Measurements from ENCODE around the gene GCNT4.

GRCh38 chr5:75078027-75078426, 25.7 kb upstream of the GCNT4 start:
- TF ChIP-seq CTCF (IDR thresholded peaks at IDR 0.05; ENCODE audit: low read length) (no peak), EZH2 (IDR thresholded peaks at IDR 0.05; ENCODE audit: borderline replicate concordance, low read length) (no peak)

Data from OCI-LY1 (cell line).